Activated T-helper 2 cell treated with anti-CD3 and anti-CD28 coated beads, Interferon-gamma antibody, Interleukin-2, Interleukin-4, amounts not matched to agents 10 μg/mL and 5 μg/mL and 100 μg/mL, durations not matched to agents 14 hours and 24 hours and 36 hours (primary cell): Measurements from ENCODE around the gene NCAN. TPM values are rescaled to one million over a fixed set of nuclear protein-coding genes. Genes with fewer than 3 reads are reported as not detected.

Source experiments
- total RNA-seq: library from RNA; stranded (reverse); gene quantifications from 2 replicates; pipeline ENCODE4 v1.2.3, GENCODE V29; 2022

NCAN gene
- total RNA-seq, 1 donor from 2014 or later = not detected

Other genes starting within 250 kb of the NCAN start
- gene SUGP2, start 178.4 kb upstream of the NCAN start, total RNA-seq = 129 and 140 TPM in 2 replicates
- 44.9 and 53.9 TPM in 2 replicates for gene ARMC6, start 178.4 kb upstream of the NCAN start, total RNA-seq
- 9.1 and 9.2 TPM in 2 replicates for gene SLC25A42, start 148.0 kb upstream of the NCAN start, total RNA-seq
- 41.4 TPM in 2 replicates for gene TMEM161A, start 73.5 kb upstream of the NCAN start, total RNA-seq
- 2.7 and 3.0 TPM in 2 replicates for gene MEF2B, start 41.7 kb upstream of the NCAN start, total RNA-seq
- gene BORCS8, start 19.8 kb upstream of the NCAN start, total RNA-seq = 28.8 and 33.2 TPM in 2 replicates
- gene RFXANK, start 19.7 kb upstream of the NCAN start, total RNA-seq = 105 and 112 TPM in 2 replicates
- 32.5 and 37.0 TPM in 2 replicates for gene NR2C2AP, start 8.5 kb upstream of the NCAN start, total RNA-seq
- gene TM6SF2, start 61.3 kb downstream of the NCAN start, total RNA-seq = not detected in 2 replicates
- gene SUGP1, start 108.6 kb downstream of the NCAN start, total RNA-seq = 67.6 and 73.4 TPM in 2 replicates
- 55.3 and 60.3 TPM in 2 replicates for gene MAU2, start 108.9 kb downstream of the NCAN start, total RNA-seq
- gene GATAD2A, start 193.7 kb downstream of the NCAN start, total RNA-seq = 125 and 128 TPM in 2 replicates